ENCODE data around the gene PYGO1.
"Not testable (repeated sequence)": the region's sequence is repeated elsewhere in the genome, so short reads cannot be mapped to it uniquely, and the experiment has no call there.

Gene PYGO1

DNA sequence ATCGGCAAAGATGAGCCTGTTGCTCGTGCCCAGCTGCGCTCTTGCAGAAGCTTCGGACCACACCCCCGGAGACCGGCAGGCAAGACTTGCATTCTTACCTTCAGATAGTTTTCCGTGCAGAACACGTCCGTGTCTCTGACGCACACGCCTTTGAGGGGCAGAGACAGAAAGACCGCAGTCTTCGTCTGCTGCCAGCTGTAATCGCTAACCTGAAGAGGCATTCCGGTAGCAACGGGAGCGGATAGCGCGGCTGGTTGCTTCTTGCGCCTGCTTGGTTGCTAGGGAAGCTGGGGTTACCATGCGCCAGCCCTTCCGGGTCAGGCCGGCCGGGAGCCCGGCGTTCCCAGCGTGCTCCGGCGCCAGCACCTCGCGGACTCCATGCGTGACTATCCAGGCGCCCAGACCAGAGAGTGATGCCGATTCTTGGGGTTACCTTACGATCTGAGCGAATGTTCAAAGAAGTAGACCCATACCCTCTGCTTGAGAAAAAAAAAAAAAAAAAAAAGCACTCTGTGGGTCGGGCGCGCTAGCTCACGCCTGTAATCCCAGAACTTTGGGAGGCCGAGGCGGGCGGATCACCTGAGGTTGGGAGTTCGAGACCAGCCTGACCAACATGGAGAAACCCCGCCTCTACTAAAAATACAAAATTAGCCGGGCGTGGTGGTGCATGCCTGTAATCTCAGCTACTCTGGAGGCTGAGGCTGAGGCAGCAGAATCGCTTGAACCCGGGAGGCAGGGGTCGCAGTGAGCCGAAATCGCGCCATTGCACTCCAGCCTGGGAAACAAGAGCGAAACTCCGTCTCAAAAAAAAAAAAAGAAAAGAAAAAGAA is 89.8 kb downstream of the PYGO1 start:
- POLR2A ChIA-PET: not testable (repeated sequence)
- CTCF ChIA-PET: interaction anchor here (0.6 kb wide), 1 partner anchor 23 kb away, joined by 3 read pairs; no protein-coding TSS in a partner anchor
- WGBS (ENCODE audit: insufficient coverage): 15% methylated on average over 45 of the region's 55 CpGs

GRCh38 chr15:55496716-55497115 is 91.4 kb downstream of the PYGO1 start:
- H3K4me3 ChIP-seq (ENCODE audit: control insufficient read depth in 1 of 7, extremely low read depth in 1 of 7, insufficient read depth in 4 of 7, low read depth in 2 of 7, low read length in 6 of 7): no peak overlapping the region
- H3K4me1 ChIP-seq (ENCODE audit: control extremely low read depth in 1 of 4, control insufficient read depth in 4 of 4, insufficient read depth in 4 of 4, low read length in 3 of 4): peaks cover 4 to 30% (median 19%) of the 10 kb centered on the region in 4 experiments
- no peaks in the 10 kb centered on the region for H3K27me3 ChIP-seq (replicated peaks in 2 of 5; ENCODE audit: control insufficient read depth in 4 of 5, insufficient read depth in 5 of 5, low read length in 4 of 5)
- 50% methylated on average over 2 of the region's 2 CpGs for WGBS (ENCODE audit: insufficient coverage)
- no peak for DNase-seq
- no peaks in the 10 kb centered on the region for H3K36me3 ChIP-seq (ENCODE audit: control insufficient read depth in 4 of 4, insufficient read depth in 4 of 4, low read length in 3 of 4)
- CTCF ChIA-PET: interaction anchor here (1.1 kb wide), 1 partner anchor 602 kb away, joined by 4 read pairs; no protein-coding TSS in a partner anchor
- no peak overlapping the region for H3K27ac ChIP-seq (ENCODE audit: insufficient read depth in 1 of 2, low read depth in 1 of 2, low read length in 2 of 2, poor library complexity in 1 of 2, severe bottlenecking in 2 of 2)
- no peaks in the 10 kb centered on the region for H3K9me3 ChIP-seq (ENCODE audit: control extremely low read depth in 1 of 5, control insufficient read depth in 4 of 5, insufficient read depth in 2 of 5, low read depth in 1 of 5, low read length in 4 of 5)
- POLR2A ChIA-PET: no interaction called here

More for the DNA sequence above, 89.8 kb downstream of the PYGO1 start:
- not testable (repeated sequence) for H3K9me3 ChIP-seq (ENCODE audit: control extremely low read depth in 1 of 5, control insufficient read depth in 4 of 5, insufficient read depth in 2 of 5, low read depth in 1 of 5, low read length in 4 of 5); H3K36me3 ChIP-seq (ENCODE audit: control insufficient read depth in 4 of 4, insufficient read depth in 4 of 4, low read length in 3 of 4); H3K27me3 ChIP-seq (replicated peaks in 2 of 5; ENCODE audit: control insufficient read depth in 4 of 5, insufficient read depth in 5 of 5, low read length in 4 of 5)
- Histone ChIP-seq H3K4me1 (ENCODE audit: control extremely low read depth in 1 of 4, control insufficient read depth in 4 of 4, insufficient read depth in 4 of 4, low read length in 3 of 4) (peaks cover 4 to 30% (median 17%) of the 10 kb centered on the region in 4 experiments), H3K4me3 (ENCODE audit: control insufficient read depth in 1 of 7, extremely low read depth in 1 of 7, insufficient read depth in 4 of 7, low read depth in 2 of 7, low read length in 6 of 7) (peak overlapping the region; percentile 69 to 96 (median 72)), H3K27ac (ENCODE audit: insufficient read depth in 1 of 2, low read depth in 1 of 2, low read length in 2 of 2, poor library complexity in 1 of 2, severe bottlenecking in 2 of 2) (peak overlapping the region in 1 of 2 experiments; percentile 5)
- peak; percentile 88 to 91 (median 90) for DNase-seq

GRCh38 chr15:55494931-55495330 is 93.2 kb downstream of the PYGO1 start:
- peak; percentile 61 to 87 (median 79) for DNase-seq
- H3K27ac ChIP-seq (ENCODE audit: insufficient read depth in 1 of 2, low read depth in 1 of 2, low read length in 2 of 2, poor library complexity in 1 of 2, severe bottlenecking in 2 of 2): no peak overlapping the region
- no peaks in the 10 kb centered on the region for H3K27me3 ChIP-seq (replicated peaks in 2 of 5; ENCODE audit: control insufficient read depth in 4 of 5, insufficient read depth in 5 of 5, low read length in 4 of 5)
- POLR2A ChIA-PET: no interaction called here
- no peaks in the 10 kb centered on the region for H3K36me3 ChIP-seq (ENCODE audit: control insufficient read depth in 4 of 4, insufficient read depth in 4 of 4, low read length in 3 of 4)
- CTCF ChIA-PET: no interaction called here
- no peak overlapping the region for H3K4me3 ChIP-seq (ENCODE audit: control insufficient read depth in 1 of 7, extremely low read depth in 1 of 7, insufficient read depth in 4 of 7, low read depth in 2 of 7, low read length in 6 of 7)
- H3K9me3 ChIP-seq (ENCODE audit: control extremely low read depth in 1 of 5, control insufficient read depth in 4 of 5, insufficient read depth in 2 of 5, low read depth in 1 of 5, low read length in 4 of 5): no peaks in the 10 kb centered on the region
- WGBS (ENCODE audit: insufficient coverage): no CpG with 5 or more reads among the region's 1 CpG
- H3K4me1 ChIP-seq (ENCODE audit: control extremely low read depth in 1 of 4, control insufficient read depth in 4 of 4, insufficient read depth in 4 of 4, low read length in 3 of 4): peaks cover 4 to 30% (median 19%) of the 10 kb centered on the region in 4 experiments

DNA sequence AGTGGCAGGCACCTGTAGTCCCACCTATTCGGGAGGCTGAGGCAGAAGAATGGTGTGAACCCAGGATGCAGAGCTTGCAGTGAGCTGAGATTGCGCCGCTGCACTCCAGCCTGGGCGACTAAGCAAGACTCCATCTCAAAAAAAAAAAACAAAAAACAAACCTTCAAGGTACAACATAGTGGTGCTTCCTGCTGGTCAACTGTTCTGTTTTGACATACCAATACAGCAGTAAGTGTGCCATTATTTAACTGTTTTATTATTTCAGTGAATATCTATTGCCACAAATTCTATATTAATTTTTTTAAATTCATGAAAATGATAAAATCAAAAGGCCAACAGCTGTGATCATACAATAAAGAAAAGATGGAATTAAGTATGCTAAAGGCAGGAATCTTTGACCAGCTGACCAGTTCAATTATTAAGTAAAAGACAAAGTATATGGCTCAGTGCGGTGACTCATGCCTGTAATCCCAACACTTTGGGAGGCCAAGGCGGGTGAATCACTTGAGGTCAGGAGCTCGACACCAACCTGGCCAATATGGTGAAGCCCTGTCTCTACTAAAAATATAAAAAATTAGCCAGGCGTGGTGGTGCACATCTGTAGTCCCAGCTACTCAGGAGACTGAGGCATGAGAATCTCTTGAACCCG is 99.1 kb downstream of the PYGO1 start:
- ChIA-PET POLR2A (interaction anchor here (0.6 kb wide), 1 partner anchor 24 kb away, joined by 3 read pairs; no protein-coding TSS in a partner anchor), CTCF (interaction anchor here (0.6 kb wide), 1 partner anchor 104 kb away, joined by 3 read pairs; no protein-coding TSS in a partner anchor)
- H3K27me3 ChIP-seq (replicated peaks in 2 of 5; ENCODE audit: control insufficient read depth in 4 of 5, insufficient read depth in 5 of 5, low read length in 4 of 5); H3K4me1 ChIP-seq (ENCODE audit: control extremely low read depth in 1 of 4, control insufficient read depth in 4 of 4, insufficient read depth in 4 of 4, low read length in 3 of 4); H3K9me3 ChIP-seq (ENCODE audit: control extremely low read depth in 1 of 5, control insufficient read depth in 4 of 5, insufficient read depth in 2 of 5, low read depth in 1 of 5, low read length in 4 of 5); H3K27ac ChIP-seq (ENCODE audit: insufficient read depth in 1 of 2, low read depth in 1 of 2, low read length in 2 of 2, poor library complexity in 1 of 2, severe bottlenecking in 2 of 2); DNase-seq; H3K4me3 ChIP-seq (ENCODE audit: control insufficient read depth in 1 of 7, extremely low read depth in 1 of 7, insufficient read depth in 4 of 7, low read depth in 2 of 7, low read length in 6 of 7): not testable (repeated sequence)
- H3K36me3 ChIP-seq (ENCODE audit: control insufficient read depth in 4 of 4, insufficient read depth in 4 of 4, low read length in 3 of 4): peaks cover 0 to 10% (median 3%) of the 10 kb centered on the region in 4 experiments
- 100% methylated on average over 5 of the region's 9 CpGs for WGBS (ENCODE audit: insufficient coverage)
